GM20431 (cell line): ENCODE measurements around the gene CALHM2.

Source experiments
- in situ Hi-C: fragments of 300-500 bp; cut with MseI, MboI; formaldehyde crosslinking; loops from one replicate; pipeline ENCODE4 v1.15.0; 2020; ENCODE audit warnings: low sequenced_read_pairs; ENCODE audit not compliant: unreplicated experiment

CALHM2 gene

DNA sequence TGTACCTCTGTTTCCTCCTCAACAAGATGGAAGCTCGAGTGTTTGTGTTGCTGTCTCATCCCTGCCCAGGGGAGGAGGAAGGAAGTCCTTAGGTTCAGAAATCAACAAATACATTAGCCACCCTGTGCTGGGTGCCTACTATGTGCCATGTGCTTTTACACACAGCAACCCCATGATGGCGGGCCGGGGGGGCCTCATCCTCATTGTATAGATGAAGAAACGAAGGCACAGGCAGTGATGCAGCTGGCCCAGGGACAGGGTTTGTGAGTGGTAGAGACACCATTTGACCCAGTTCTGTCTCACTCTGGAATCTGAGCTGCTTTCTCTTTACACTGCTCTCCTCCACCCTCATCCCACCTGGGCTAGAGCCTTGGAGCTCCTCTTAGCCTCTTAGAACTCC lies 1.9 kb upstream of the CALHM2 start:
- in situ Hi-C loops: no loop called here

DNA sequence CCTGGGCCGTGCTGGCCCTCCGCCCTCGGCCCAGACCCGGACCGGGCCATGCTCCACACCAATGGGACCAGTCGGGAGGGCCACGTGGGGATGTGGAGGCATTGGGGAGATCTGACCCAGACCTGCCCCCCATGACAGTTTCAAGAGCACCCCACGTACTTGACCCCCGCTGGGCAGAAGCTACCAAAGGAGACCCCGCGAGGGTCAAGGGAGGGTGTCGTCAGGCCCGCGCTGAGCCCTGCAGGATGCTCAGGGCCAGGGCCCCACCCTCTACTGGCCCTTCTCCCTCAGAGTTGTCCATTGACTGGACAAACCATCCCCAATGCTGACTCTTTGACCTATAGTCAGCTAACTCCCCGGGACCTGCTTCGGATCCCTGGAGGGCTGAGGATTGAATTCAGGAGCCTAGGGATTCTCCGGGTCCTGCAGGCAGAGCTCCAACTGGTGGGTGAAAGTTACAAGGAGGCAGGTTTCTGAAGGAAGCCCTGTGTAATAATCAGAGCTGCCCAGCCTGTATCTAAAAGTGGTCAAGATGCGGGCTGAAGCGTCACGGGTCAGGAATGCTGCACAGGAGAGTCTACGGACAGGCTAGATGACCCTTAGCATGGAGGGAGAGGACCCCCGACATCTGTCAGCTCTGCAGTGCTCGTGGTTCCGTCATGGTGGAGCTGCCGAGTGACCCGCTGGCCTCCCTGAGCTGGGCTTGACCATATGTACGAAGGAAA lies 498 bp upstream of the CALHM2 start:
- in situ Hi-C loops: no loop called here

DNA sequence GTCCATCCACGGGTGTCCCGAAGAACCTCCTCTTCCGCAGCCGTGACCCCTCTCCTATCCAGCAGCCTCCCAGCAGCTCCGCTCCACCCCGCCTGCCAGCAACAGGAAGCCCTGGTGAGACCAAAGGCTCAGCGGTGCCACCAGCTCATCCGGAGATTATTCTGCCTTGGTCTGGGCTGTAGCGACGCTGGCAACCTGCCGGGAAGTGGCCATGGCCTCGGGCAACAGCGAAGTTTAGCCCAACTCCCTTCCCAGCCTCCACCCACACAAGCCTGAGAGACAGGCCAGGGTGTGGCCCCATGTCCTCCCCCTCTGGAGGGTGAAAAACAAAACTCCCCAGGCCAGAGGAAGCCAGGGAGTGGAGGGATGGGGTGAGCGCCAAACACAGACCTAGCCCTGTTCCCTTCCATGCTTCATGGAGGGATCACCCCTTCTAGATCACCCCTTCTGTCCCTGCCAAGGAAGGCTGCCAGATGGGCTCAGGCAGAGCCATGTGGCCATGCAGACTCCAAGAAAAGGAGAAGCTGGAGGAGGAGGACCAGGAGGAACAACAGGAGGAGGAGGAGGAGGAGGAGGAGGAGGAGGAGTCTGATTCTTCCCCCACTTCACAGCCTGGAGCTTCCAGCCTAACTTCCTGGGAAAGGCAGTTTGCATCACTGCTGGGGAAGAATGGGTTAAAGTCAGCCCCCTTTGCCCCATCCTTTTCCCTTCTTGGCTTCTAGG lies 918 bp downstream of the CALHM2 start:
- in situ Hi-C loops: no loop called here

DNA sequence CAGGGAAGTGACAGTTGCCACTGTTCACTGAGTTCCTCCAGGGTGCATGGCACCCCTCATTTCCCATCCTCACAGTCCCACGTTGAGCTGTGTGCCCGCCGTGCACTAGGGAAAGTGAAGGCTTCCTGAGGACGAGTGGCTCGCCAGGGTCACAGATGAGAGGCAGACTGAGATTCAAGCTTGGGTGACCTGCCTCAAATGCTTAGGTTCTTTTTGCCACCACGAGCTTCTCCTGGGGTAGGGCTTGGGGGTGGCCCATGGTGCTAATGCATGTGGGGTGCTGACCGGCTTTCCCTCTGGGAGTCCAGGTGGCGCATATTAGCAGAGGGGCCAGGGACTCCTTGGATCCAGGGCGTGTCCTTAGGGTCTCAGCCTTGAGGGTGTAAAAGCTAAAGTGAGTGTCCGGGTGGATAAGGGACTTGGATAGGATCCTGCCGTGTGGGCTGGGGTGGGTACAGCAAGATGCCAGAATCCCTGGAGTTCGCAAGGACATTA lies 1.9 kb downstream of the CALHM2 start:
- in situ Hi-C loops: no loop called here

DNA sequence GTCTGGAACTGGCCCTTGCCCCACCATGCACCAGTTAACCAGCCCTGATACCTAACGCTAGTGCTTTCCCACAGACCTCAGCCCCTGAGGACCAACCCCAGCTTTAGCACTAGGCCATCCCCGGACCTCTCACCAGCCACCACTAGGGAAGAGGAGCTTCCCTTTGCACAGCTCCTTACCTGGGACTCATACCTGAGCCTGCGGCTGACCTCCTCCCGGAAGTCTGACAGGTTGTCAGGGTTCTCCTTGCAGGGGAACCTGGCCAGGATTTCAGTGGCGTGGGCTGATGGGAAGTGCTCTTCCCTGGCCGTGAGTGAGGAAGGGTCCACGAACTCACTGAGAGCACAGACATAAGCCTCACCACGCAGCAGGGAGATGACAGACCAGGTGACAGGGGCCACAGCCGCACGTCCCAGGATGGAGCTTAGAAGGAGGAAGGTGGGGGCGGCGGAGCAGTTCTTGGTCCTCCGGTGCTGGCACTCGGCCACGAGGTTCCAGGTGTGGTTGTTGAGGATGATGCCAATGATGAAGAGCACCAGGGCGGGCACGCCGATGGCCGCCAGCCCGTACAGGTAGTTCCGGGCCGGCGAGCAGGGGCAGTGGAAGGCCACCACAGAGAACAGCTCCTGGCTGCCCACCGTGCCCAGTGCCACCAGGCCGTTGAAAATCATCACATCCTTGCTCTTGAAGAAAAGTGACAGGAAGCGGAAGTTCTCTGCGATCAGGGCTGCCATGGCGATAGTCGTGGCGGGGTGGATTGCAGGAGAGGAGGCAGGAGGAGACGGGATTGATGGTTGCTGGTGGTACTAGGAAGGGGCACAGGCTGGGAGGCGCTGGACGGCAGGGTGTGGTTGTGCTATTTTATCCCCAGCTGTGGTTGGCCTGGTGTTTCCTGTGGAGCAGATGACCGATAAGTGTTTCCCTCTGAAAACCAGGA lies 2.7 kb downstream of the CALHM2 start:
- in situ Hi-C loops: no loop called here

DNA sequence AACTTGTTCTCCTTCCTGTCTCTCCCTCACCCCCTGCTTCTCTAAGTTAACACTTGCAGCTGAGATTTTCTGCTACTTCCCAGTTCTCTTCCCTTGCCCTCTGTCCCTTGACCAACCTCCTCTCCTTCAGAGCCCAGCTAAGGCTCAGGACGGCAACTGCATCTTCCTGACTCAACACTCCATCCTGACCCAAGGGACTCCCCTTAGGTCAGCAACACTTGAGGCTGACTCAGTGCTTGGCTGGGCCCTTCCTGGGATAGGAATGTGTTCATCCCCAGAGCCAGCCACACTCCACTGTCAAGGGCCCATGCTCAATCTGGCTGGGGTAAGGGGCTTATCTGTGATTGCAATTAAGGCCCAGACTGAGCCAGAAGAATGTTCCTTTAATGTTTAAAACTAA lies 3.4 kb downstream of the CALHM2 start:
- in situ Hi-C loops: no loop called here

DNA sequence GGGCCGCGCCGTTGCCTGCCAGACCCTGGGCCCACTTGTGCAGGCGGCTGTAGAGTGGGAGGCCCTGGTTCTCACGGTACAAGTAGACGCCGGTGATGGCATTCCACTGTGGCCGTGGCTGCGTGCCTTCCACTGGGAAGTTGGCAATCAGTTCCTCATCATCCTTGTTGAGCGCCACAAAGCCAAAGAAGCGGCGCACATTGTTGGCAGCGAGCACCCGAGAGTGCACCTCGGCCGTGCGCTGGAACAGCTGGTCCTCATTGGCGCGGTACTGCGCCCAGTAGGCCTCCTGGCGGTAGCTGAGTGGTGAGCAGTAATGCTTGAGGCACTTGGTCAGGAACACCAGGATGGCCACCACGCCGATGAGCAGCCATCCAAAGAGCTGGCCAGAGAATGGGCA lies 5.0 kb downstream of the CALHM2 start:
- in situ Hi-C loops: no loop called here

DNA sequence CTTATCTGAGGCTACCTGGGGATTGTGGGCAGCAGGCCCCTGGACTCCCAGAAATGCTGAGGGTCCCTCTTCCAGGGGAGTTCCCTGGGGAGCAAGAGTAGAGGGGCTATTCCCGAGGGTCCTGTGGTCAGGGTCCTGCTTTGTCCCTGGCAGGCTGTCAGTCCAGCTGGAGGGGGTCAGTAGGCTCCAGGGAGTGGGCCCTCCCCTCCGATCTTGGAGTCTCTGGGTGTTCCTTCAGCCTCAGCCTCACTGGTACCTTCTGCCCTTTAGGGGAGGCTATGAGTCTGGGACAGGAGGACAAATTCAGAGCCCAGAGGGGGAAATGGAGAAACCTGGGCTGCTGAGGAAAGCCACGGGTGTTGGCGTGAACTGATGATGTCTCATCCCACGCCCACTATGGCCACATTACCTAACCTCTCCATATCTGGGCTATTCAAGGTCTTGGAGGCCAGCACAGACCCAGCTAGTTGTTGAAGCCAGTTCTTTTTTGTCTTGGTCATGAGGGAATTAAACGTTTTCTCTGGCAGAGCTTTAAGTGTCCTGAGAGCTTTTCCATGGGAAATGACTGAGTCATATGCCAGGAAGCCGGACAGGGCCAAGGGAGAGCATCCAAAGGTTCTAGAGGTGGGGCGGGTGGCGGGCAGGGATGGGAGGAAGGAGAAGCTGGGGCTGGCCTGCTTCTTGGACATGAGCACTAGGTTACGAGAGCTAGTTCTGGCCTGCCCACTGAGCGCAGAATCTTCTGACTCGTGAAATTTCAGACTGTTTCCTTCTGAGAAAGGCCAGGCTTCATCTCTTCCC lies 6.2 kb downstream of the CALHM2 start:
- in situ Hi-C loops: no loop called here

DNA sequence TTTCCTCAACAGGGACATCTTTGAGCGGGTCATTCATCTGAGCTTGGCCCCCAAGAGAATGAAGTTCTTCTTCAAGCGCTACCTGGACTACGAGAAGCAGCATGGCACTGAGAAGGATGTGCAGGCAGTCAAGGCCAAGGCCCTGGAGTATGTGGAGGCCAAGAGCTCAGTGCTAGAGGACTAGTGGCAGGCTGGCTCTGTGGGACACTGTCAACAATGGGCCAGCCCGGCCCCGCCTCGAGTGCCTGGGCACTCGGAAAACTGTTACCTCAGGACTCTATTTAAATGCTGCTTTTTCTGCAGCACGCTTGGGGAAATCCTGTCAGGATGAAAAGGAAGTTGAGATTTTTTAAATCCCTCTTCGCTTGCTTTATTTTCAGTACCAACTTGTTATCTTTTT lies 6.8 kb downstream of the CALHM2 start:
- in situ Hi-C loops: no loop called here

DNA sequence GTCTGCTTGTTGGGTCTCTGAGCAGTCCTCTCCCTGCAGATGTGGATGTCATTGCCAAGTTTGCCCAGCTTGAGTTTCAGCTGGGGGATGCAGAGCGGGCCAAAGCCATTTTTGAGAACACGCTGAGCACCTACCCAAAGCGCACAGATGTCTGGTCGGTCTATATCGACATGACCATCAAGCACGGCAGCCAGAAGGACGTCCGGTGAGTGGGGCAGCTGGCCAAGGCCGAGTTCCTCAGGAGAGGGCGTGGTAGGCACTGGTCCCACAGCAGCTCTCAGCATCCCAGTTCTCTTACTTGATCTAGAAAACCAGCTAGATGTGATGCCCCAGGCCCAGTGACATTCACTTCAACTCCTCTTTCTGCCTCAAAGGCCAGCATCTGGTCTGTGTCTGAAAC lies 7.7 kb downstream of the CALHM2 start:
- in situ Hi-C loops: no loop called here

DNA sequence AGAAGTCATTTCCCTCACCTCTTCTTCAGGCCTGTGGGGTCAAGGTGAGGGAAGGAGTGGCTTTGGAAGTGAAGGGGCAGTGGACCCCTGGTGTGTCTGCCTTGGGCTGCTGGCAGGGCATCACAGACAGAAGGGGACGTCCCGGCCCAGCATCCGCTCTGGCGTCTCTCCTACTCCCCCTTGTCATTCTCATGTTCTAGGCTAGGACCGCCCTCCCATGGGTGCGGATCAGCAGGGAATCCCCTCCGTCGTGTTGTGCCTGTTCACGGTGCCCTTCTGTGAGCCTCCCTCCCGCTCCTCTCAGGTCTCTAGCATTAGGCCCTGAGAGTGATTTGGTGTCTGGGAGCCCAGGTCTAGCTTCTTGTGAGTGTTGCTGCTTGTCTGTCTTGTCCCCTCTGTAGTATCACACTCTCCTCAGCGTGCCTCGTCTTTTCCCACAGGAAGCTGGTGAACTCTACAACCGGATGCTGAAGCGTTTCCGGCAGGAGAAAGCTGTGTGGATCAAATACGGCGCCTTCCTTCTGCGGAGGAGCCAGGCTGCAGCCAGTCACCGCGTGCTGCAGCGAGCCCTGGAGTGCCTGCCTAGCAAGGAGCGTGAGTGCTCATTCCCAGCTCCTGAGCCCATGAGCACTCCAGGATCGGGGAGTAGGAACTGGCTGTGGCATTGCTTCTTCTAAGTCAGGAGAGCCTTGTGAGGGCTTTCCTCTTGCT lies 8.5 kb downstream of the CALHM2 start:
- in situ Hi-C loops: no loop called here

DNA sequence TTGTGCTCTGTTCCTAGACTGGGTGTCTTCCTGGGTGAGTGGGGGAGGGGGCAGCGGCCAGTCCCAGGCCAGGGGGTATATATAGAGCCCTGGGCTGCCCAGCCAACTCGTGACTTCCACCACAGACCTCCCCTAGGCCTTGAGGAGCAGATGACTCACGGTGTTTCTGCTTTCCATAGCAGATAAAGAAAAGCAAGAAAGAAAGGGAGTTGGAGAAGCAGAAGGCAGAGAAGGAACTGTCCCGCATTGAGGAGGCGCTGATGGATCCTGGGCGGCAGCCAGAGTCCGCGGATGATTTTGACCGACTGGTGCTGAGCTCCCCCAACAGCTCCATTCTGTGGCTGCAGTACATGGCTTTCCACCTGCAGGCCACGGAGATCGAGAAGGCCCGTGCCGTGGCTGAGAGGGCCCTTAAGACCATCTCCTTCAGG lies 10.1 kb downstream of the CALHM2 start:
- in situ Hi-C loops: no loop called here

DNA sequence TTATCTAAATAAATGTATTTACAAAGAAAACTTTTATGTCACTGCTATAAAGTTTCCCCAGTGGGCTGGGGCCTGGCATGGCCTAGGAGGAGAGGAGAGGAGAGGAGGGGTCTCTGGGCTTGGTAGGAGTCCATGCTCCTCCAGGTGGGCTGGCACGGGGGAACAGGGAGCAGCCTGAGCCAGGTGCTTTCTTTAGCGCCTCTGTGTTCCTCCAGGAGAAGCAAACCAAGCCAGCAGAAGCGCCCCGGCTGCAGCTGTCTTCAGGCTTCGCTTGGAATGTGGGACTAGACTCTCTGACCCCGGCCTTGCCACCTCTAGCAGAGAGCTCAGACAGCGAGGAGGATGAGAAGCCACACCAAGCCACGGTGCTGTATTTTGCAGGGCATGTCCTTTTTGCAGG lies 10.6 kb downstream of the CALHM2 start:
- in situ Hi-C loops: no loop called here

DNA sequence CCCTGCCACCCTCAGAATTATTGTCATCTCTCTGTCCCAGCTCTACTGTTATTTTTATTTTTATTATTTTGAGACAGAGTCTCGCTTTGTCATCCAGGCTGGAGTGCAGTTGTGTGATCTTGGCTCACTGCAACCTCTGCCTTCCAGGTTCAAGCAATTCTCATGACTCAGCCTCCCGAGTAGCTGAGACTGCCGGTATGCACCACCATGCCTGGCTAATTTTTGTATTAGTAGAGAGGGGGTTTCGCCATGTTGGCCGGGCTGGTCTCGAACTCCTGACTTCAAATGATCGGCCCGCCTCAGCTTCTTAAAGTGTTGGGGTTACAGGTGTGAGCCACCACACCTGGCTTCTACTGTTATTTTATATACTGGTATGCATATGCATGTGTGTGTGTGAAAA lies 11.0 kb downstream of the CALHM2 start:
- in situ Hi-C loops: no loop called here

DNA sequence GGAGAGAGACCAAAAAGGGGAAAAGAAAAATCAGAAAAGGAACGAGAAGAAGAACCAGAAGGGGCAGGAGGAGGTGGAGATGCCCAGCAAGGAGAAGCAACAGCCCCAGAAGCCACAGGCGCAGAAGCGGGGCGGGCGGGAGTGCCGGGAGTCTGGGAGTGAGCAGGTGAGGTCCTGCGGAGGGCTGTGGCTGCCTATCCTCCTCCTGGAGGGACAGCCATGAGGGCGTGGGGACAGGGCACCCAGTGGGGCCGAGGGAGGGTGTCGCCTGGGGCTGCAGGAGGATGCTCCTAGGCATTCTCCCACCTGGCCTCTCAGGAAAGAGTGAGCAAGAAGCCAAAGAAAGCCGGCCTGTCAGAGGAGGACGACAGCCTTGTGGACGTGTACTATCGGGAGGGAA lies 11.8 kb downstream of the CALHM2 start:
- in situ Hi-C loops: no loop called here

DNA sequence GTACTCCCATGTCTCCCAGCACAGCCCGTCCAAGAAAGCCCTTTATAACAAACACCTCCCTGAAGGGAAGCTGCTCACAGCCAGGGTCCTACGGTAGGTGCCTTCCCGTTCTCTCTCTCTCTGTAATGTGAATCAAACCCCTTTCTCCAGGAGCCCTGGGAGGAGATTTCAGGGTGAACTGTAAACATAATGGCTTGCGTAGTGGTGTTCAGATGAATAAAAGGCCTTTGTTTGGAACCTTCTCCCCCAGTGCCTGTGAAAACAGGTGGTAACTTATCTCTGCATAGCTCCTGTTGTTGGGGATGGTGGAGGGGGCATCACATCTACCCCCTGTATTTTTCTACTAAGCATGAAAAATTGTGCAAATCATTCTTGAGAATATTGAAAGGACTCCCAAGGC lies 12.4 kb downstream of the CALHM2 start:
- in situ Hi-C loops: no loop called here

DNA sequence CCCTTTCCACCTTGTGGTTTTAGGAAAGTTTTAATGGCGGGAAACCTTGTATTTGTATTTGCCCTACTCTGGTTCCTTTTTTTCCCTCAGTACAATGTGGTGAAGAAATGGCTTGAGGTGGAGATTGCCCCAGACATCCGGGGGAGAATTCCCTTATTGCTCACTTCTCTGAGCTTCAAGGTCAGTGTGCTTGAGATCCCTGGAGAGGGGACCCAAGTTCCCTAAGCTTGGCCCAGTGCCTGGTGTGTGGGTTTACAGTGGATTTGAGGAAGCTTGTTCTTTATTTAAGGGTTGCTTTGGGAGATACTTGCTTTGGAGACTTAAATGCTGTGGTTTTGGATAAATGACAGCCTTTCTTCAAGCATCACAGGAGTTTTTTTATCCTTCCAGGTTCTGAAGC lies 18.3 kb downstream of the CALHM2 start:
- in situ Hi-C loops: no loop called here

DNA sequence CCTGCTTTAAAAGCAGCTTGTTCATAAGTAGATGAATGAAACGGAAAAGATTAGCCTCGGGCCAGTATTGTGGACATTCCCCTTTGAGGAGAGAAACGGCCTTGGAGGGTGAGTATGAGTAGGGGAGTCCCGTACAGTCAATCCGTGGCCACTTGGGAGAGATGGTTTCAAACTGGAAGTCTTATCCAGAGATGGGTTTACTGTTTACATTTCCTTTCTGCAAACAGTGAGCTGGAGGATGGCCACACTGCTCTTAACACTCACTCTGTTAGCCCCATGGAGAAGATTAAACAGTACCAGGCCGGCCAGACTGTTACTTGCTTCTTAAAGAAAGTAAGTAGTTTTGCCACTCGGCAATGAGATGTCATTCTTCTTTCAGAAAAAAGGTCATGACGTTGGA lies 20.3 kb downstream of the CALHM2 start:
- in situ Hi-C loops: no loop called here

DNA sequence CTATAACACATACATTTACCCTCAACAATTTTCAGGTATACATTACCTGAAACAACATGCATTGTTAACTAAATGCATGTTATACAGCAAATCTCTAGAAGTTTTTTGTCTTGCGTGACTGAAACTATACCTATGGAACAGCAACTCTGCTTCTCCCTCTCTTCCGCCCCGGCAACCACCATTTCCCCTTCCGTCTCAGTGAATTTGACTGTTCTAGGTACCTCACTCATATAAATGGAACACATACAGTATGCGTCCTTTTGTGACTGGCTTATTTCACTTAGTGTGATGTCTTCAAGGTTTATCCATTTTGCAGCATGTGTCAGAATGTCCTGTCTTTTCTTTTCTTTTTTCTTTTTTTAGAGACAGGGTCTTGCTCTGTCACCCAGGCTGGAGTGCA lies 22.5 kb downstream of the CALHM2 start:
- in situ Hi-C loops: no loop called here
